GM18498 (cell line): ENCODE measurements around the gene EFCAB14.
"Not testable (repeated sequence)": the region's sequence is repeated elsewhere in the genome, so short reads cannot be mapped to it uniquely, and the experiment has no call there.

Experiments
- ATAC-seq: cut with Tn5 transposase; IDR thresholded peaks from one replicate; pipeline ENCODE4 v1.9.1; 2021; ENCODE audit warnings: mild to moderate bottlenecking, moderate library complexity; ENCODE audit not compliant: unreplicated experiment

EFCAB14 gene

DNA sequence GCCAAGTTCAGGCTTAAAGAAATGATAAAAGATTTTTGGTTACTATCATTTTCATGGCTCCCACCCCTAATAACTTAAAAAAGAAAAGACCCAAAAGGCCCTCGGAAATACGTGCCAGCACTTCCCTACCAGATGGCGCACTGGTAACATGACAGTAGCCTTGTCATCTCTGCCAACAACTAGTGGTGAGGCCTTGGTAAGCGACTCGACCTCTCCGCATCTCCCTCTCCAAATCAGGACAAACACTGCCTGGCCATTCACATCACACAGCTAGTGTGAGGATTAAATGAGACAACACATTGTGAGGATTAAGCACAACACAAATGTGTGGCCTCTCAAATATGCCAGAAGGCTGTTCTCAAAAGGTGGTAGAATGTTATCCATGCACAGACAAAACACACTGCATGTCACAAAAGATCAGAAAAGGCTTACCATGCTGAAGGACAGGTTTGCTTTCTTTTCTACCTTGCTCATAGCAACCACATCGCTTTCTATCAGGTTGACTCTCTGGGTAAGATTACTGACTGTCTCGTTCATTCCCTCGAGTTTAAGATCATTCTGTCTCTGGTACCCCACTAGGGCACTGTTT lies 30.9 kb downstream of the EFCAB14 start:
- no peak for ATAC-seq

DNA sequence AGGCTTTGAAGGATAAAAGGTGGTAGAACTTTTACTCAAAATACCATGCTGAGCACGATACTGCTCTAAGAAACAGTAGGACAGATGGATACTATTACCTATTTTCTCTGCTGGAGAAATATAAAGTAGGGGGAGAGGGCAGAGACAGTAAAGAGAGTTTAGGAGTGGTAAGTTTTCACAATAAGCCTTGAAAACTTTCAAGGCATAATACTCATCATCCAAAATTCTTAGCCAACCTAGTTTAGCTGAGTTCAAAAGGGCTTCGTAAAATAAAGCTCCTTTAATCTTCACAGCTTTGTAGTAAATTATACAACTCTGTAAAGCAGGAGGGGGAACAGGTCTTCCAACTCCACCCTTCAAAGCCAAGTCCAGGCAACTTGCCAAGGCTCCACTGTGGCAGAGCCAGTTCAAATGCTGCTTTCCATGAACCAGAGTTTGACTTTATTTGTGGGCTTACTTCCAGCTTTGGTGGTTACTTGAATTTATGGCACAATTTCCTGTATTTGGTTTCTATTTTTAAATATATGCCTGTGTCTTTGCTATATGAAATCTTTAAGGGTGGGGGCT lies 31.7 kb downstream of the EFCAB14 start:
- ATAC-seq: no peak

DNA sequence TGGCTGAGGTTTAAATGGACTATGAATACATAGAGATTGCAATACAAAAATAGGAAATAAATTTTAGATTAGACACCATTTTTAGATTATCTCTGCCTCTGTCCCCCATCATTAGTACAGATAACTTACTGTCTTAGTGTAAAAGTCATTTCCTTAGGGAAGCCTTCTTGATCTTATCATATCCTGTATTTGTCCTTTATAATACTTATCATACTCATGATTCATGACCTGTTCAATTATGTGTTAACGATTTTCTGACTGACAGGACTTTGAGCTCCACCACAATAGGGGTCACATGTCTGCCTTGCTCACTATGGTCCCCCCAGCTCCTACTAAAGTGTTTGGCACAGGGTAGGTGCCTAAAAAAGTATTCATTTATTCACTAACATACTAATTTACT lies 32.7 kb downstream of the EFCAB14 start:
- no peak for ATAC-seq

DNA sequence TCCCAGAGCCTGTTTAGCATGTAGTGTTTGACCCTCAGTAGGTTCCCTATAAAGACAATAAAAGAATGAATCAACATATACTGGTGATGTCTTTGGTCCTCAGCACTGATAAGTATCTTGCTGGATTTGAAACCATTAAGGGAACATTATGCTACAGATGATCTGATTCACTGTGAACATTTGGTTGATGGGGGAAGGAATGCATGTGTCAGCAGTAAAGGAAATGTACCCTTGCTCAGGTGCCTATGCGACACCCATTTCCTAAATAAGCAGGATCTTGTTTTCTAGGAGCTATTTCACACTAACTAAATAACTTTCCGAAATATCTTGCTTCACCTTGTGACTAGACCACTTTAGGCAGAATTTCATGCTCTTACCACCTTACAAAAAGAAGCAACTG lies 34.2 kb downstream of the EFCAB14 start:
- no peak for ATAC-seq

DNA sequence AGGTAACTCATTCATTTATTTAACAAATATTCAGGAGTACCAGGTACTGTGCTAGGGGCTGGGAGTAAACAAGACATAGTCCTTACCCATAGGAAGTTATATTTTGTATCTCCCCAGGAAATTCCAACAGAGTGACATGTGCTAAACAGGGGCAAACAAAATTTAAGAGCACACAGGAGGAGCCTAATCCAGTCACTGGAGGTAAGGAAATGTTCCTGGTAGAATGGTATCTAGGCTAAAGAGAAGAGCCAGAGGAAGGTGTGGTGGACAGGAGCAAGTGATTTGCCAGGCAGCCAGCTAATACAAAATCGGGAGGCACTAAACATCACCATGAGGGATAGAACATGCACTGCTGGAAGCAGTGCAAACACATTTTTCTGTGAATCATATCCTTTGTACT lies 36.9 kb downstream of the EFCAB14 start:
- ATAC-seq: no peak

DNA sequence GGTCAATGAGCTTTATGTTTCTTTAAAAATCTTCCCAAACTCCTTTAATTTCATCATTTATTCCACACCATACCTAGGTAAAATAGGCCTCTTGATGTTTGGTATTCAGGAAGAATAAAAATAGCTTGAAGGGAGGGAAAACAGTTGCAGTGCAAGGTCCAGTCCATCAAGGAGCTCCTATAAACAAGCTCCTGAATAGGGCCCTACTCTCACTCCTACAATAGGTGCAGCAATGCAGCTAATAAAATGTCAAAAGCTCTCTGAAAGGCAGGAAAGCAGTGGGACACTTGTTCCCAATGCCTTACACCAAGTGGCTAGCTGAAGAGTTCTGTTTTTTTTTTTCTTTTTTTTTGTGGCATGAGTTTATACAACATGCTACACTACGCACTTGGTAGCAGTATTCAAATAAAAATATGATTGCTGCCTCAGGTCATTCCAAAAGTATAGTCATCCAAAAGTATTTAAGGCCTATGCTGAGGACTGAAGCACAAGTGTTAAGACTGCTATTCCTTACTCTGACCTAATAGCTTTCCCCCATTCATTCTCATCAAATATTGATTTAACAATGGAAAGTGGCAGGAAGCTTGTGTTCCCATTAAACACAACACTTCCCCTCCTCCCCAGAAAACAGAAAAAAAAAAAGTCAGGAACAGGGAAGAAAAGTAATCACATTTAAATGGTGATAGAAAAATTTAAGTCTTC lies 37.4 kb downstream of the EFCAB14 start:
- no peak for ATAC-seq

DNA sequence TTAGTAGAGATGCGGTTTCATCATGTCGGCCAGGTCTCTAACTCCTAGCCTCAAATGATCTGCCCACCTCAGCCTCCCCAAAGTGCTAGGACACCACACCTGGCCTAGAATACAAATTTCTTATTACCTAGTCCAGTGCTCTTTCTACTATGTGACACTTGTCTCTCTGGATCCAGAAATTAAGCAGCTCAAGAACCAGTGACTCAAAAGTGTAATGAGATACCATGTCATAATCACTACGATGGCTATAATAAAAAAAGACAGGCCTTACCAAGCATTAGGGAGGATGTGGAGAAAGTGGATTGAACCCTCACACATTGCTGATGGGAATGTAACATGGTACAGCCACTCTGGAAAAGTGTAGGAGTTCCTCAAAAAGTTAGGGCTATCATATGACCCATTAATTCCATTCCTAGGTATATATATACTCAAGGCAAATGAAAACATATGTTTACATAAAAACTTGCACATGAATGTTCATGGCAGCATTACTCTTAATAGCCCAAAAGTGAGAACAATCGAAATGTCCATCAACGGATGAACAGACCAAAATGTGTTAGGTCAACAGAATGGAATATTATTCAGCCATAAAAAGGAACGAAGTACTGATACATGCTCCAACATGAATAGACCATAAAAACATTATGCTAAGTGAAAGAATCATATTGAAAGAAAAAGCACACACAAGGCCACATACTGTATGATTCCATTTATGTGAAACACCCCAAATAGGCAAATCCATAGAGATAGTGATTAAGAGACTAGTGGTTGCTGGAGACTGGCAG lies 38.9 kb downstream of the EFCAB14 start:
- no peak for ATAC-seq

DNA sequence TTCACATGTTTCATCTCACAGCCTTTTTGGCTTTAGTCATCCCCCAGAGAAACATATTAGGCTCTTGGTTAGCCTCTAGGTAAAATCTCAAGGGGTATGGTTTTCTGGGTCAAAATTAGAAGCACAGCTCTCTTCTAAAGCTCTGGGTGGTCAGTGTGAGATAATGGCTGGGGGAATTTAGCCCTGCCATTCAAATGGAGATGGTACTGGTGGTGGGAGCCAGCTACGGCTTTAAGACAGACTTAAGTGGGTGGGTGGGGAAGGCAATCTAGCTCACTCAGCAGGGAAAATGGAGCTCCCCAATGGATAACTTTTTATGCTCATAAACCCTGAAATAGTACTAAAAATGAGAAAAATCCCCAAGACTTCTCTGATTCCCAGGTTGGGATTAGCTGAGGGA lies 41.6 kb downstream of the EFCAB14 start:
- no peak for ATAC-seq

DNA sequence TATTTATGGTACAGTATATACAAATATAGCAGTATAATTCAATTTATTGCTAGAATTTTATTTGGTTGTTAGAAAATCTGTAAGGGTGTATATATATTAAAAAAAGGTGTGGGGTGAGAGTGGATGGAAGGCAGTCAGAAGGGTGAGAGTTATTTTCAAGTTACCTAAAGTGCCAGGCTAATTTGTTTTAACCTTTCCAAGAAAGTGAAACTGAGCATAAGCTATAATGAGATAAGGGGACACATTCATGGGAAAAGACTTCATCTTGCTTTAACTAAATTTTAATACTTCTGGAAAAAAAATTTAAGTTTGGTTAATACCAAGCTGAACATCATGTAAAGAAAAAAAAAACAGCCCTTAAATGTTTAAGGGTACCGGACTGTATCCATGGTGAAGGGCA lies 42.4 kb downstream of the EFCAB14 start:
- no peak for ATAC-seq

DNA sequence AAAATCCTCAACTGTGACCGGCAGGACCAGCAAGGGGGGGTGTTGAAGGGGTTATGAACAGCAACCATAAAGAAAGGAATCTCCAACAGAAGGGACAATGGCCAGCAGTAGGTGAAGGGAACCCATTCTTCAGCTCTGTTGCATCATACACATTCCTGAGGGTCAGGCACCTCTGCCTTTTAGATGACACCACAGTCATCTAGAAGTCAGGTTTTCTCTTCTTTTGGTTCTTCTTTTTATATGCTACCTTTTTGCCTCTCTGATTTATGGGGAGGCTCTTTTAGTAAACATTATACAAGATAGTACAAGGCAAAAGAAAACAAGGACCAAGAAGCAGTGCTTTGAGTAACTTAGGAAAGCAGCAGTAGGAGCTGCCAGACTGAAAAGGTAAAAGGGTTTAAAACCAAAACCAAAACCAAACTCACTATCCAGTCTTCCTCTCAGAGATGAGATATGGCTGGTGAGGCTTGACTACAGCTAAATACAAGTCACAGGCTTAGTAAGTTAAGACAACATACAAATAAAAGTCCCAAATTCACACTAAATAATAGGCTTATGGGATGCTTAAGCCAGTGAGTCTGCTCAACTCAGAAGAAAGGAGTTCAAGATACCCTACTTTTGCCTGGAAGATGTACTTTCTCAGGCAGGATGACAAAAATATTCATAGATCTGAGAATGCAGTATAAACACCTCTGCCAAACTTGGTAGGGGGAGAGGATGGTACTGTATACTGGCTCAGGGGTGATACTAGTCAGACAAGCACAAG lies 43.2 kb downstream of the EFCAB14 start:
- ATAC-seq: peak; percentile 78

DNA sequence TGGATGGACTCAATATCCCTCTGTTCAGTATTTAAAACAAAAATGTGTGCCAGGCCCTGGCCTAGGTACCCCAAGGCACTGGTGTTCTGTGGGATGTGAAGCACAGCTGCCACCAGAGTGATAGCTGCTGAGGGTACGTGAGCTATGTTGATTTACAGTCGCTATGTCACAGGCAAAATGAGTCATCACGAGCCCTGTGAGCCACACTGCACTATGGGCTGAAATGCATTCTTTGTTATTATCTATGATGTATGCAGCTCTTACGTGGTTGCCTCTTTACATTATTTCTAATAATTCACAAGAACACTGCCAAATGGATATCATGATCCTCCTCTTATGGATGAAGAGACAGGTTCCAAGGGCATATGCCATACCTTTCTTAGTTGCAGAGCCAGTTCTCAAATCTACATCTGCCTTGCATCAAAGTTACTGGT lies 45.1 kb downstream of the EFCAB14 start:
- no peak for ATAC-seq

DNA sequence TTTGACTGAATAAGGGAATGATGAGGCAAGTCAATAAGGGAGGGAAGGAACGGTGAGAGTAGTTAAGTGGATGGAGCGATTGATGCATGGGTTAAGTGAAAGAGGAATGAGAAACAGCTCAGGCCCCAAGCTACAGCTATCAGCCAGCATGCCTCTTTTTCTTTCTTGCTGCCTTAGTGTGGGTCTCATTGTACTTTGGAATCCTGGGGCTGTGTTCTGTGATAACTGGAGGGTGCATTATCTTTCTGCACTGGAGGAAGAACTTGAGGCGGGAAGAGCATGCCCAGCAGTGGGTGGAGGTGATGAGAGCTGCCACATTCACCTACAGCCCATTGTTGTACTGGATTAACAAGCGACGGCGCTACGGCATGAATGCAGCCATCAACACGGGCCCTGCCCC lies 46.2 kb downstream of the EFCAB14 start:
- ATAC-seq: no peak

DNA sequence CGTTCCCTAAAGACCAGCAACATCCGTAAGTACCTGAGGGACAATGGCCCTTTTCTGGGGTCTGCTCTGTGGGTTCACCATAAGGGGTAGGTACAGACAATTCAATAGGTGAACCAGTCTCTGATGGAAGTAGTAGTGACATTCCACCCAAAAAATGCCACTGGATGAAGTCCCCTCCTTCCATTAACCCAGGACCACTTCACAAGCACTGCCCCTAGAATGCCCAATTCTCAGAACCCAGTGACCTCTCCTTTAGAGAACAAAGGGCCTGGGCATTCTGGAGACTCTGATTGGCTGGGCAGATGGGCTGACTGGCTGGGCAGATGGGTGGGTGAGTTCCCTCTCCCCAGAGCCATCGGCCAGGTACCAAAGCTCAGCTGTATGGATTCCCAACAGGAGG lies 47.4 kb downstream of the EFCAB14 start, which contains the start of gene TEX38:
Gene TEX38 (plus strand): TSS at position 301 of the 400 bp plus-strand sequence. CDS start 81 bp downstream, at position 382.
- no peak for ATAC-seq

DNA sequence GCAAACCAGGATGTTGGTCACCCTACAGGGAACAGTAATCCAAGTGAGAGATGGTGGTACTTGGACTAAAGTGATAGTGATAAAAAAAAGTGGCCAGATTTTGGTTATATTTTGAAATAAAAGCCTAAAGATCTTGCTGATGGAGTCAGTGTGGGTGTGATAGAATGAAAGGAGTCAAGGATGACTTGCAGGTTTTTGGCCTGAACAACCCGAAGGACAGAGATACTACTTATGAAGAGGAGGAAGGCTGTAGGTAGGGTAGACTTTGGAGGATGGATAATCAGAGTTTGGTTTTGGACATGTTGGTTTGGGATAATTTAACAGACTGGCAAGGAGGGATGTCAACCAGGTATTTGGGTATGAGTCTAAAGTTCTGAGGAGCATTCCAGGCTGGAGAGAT lies 48.8 kb downstream of the EFCAB14 start:
- no peak for ATAC-seq

DNA sequence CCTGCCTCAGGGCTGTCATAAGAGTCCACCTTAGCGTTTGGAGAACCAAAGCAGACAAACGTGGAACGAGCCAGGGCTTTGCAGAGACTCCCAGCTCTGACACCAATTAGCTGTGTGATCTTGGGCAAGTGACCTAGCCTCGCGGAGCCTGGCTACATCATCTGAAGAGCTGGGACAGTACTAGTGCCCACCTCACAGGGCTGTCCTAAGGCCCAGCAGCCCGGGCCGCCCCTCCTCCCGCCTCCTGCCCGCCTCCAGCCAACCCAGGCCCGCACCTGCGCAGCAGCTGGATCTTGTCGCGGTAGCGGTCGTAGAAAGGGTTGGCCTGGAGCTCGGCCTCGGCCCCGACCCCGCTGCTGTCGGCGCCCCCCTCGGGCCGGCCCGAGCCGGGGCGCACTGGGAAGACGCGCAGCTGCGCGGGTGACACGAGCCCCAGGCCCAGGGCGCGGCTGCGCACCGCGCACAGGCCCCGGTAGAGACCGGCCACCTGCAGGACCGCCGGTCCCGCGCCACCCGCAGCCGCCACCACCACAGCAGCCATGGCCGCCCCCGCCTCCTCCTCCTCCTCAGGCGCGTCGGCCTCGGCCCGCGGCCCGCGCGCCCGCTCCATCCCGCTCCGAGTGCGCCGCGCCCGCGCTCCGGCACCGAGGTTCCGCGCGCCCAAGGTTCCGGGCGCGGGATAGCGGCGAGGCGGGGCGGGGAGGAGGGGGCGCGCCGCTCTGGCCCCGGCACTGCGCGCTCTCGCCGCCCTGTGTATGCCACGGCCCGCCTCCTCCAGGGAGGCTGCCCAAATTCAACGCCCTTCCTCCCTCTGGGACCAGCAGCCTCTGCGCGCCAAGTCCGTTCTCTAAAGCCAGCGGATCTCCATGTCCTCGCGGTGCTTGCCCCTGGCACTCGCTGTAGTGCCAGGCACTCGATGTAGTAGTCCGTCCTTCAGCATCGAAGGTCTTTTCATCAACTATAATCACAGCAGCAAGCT lies 50.8 kb downstream of the EFCAB14 start, which contains the start of gene ATPAF1:
Gene ATPAF1 (minus strand): TSS at position 583 of the 979 bp plus-strand sequence. CDS start 42 bp downstream, at position 541.
- peak; percentile 77 for ATAC-seq

DNA sequence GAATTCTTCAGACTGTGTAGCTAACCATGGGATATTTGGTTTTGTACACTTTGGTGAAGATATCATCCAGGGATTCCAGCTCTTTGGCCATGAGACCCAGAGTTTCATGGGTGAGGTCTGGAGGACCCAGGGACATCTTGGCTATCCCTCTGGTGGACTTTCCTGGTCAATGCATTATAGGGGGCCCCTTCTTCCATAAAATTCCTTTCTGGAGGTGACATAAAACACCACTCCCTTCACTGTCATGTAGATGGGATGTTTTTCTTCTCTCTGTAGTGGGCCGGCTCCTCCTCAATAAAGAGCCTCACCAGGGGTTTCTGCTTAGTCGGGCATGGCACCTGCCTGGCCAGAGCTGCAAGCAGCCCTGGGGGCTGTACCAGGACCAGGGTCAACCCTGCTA lies 52.9 kb downstream of the EFCAB14 start:
- no peak for ATAC-seq

DNA sequence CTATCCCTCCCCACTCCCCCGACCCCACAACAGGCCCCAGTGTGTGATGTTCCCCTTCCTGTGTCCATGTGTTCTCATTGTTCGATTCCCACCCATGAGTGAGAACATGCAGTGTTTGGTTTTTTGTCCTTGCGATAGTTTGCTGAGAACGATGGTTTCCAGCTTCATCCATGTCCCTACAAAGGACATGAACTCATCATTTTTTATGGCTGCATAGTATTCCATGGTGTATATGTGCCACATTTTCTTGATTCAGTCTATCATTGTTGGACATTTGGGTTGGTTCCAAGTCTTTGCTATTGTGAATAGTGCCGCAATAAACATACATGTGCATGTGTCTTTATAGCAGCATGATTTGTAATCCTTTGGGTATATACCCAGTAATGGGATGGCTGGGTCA lies 56.0 kb downstream of the EFCAB14 start:
- ATAC-seq: not testable (repeated sequence)

DNA sequence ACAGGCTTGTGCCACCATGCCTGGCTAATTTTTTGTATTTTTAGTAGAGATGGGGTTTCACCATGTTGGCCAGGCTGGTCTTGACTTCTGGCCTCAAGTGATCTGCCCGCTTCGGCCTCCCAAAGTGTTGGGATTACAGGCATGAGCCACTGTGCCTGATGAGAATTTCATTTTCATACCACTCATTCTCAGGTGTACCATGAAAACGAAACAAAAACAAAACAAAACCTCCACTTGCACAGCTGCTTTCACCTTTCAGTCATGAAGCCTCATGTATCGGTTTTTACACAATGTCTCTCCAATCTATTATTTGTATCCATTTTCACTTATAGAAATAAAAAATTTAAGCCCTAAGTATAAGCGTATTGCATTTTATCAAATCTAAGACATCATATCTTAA lies 58.8 kb downstream of the EFCAB14 start:
- ATAC-seq: peak; percentile 92

DNA sequence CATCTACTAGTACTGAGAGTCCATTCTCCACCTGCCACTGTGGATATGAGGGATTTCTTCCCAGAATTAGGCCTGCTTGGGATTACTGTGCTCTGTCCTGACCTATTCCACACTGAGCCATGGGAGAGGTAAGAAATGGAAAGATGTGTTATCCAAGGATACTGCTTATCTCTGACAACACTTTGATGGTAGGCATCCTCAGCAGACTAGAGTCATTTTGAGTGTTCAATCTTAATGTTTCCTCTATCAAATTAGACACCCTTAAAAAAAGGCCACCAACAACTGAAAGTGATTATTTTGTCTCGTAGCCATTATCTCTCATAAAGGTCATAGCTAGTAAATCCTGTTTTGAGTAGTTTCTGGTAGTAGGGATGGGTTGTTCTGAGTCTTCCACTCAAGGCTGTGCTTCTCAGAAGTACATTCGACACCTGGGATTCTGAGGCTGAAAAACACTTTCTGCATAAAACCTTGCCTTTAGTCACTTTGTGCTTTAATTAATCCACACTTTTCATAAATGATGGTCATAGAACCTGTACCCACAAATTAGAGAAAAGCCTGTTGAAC lies 59.5 kb downstream of the EFCAB14 start:
- peak; percentile 40 for ATAC-seq
